Cardiac fibroblast (primary cell): ENCODE results near the gene USP34.

Experiments used
- DNase-seq, 2 donors: peaks; one replicate each; pipeline versions ENCODE4 v3.0.0 to v3.0.0-alpha.2; 2010; ENCODE audit warnings: low read depth in 2 of 2
- H3K4me3 ChIP-seq, 2 donors: replicated peaks in 1 of 2; 1 replicate in 1 of 2; 2 replicates in 1 of 2; pipeline ENCODE4 v1.5.1; 2011; ENCODE audit warnings: low read depth in 2 of 2, low read length in 2 of 2, mild to moderate bottlenecking in 2 of 2, moderate library complexity in 1 of 2
- TF ChIP-seq, protein P1 (sequence below): IDR thresholded peaks from one replicate; pipeline ENCODE4 v1.5.1; 2011; ENCODE audit warnings: low read depth, mild to moderate bottlenecking, low read length, inconsistent platforms

Gene USP34

DNA sequence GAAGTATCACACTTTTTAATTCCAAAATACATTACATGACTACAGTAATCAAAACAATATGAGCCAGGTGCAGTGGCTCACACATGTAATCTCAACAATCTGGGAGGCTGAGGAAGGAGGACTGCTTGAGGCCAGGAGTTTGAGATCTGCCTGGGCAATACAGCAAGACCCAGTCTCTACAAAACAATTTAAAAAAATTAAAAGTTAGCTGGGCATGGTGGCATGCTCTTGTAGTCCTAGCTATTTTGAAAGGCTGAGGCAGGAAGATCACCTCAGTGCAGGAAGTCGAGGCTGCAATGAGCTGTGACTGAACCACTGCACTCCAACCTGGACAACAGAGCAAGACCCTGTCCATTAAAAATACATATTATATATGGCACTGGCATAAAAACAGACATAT lies 109.8 kb downstream of the USP34 start:
- TF ChIP-seq, protein P1, sequence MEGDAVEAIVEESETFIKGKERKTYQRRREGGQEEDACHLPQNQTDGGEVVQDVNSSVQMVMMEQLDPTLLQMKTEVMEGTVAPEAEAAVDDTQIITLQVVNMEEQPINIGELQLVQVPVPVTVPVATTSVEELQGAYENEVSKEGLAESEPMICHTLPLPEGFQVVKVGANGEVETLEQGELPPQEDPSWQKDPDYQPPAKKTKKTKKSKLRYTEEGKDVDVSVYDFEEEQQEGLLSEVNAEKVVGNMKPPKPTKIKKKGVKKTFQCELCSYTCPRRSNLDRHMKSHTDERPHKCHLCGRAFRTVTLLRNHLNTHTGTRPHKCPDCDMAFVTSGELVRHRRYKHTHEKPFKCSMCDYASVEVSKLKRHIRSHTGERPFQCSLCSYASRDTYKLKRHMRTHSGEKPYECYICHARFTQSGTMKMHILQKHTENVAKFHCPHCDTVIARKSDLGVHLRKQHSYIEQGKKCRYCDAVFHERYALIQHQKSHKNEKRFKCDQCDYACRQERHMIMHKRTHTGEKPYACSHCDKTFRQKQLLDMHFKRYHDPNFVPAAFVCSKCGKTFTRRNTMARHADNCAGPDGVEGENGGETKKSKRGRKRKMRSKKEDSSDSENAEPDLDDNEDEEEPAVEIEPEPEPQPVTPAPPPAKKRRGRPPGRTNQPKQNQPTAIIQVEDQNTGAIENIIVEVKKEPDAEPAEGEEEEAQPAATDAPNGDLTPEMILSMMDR, result no peak
- DNase-seq, result no peak

DNA sequence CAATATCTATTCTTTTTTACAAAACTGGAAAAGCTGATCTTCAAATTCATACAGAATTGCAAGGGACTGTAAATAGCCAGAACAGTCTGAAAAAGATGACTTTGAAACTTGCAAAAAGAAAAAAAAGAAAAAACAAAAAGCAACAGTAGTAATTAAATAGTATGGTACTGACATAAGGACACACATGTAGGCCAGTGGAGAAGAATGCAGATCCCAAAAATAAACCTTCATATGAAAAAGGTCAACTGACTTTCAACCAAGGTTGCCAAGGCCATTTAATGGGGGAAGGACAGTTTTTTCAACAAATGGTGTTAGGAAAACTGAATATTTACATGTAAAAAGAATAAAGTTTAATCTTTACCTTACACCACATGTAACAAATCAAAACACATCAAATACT lies 111.8 kb downstream of the USP34 start:
- no peak for DNase-seq
- no peak overlapping the region for H3K4me3 ChIP-seq
- TF ChIP-seq, protein P1, result no peak

More for the DNA sequence above, 109.8 kb downstream of the USP34 start:
- no peak overlapping the region for H3K4me3 ChIP-seq

DNA sequence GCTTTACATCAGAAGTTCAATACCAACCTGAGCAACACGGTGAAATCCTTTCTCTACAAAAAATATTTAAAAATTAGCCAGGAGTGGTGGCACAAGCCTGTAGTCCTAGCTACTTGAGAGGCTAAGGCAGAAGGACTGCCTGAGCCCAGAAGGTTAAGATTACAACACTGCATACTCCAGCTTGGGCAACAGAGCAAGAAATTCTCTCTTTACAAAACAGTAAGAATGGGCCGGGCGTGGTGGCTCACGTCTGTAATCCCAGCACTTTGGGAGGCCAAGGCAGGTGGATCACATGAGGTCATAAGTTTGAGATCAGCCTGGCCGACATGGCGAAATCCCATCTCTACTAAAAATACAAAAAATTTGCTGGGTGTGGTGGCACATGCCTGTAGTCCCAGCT lies 113.2 kb downstream of the USP34 start:
- TF ChIP-seq, protein P1, result no peak
- H3K4me3 ChIP-seq, result no peak overlapping the region
- DNase-seq, result peak in 1 of 2 donors; percentile 25

DNA sequence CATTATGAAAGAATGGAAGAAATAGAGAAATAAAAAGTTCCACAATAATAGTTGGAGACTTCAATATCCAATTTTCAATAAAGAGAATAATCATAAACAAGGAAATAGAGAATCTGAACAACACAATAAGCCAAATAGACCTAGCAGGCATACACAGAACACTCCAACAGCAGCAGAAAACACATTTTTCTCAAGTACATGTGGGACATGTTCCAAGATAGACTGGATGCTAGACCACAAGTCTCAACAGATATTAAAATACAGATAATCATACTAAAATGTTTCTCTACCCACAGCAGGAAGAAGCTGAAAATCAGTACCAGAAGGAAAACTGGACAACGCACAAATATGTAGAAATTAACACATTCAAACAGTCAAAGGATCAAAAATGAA lies 113.9 kb downstream of the USP34 start:
- H3K4me3 ChIP-seq, result no peak overlapping the region
- TF ChIP-seq, protein P1, result no peak
- peak; percentile 29 to 78 for DNase-seq

DNA sequence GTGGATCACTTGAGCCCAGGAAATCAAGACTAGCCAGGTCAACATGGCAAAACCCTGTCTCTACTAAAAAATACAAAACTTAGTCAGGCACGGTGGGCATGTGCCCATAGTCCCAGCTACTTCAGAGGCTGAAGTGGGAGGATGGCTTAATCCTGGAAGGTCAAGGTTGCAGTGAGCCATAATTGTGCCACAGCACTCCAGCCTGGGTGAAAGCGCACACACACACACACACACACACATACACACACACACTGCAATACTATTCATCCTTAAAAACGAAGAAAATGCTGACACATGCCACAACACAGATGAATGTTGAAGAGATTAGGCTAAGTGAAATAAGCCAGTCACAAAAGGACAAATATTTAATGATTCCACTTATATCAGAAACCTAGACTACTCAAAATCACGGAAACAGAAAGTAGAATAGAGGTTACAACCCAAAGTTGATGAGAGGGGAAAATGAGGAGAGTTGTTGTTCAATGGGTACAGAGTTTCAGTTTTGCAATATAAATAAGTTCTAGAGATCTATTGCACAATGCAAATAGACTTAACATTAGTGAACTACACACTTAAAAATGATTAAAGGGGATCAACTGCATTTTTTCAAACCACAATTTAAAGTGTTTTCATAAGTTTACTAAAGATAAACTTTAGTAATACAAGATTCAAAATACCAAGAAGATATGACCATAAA lies 114.5 kb downstream of the USP34 start:
- DNase-seq, result peak in 1 of 2 donors; percentile 48
- H3K4me3 ChIP-seq, result no peak overlapping the region
- TF ChIP-seq, protein P1, result no peak

DNA sequence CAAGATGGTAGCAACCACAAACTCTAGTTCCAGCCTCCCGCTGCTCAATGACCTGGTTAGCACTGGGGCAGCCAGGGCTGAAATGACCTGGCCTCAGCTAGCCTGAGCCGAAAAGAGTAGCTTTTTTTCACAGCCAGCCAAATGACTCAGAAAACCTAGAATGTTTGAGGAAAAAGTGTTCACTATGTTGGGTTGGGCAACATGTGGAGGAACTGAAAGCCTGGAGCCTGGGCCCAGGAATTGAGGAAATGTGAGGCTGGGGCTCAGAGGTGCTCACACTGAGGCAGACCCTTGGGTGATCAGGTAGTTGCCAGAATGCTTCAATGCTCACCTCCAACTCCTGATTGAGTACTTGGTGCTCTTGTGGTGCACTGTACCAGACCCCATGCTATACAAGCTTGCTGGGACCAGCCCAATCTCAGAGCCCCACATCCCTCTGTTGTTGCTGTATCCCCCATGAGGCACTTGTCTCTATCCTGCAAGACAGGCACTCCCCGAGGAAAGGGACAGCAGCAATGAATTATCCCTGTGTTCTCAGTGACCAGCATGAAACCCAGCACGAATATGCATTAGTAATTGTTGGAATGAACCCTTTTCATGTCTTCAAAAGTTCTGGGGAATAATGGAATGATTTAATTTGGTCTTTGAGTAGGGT lies 116.2 kb downstream of the USP34 start:
- DNase-seq, result peak in 1 of 2 donors; percentile 49
- TF ChIP-seq, protein P1, result no peak
- no peak overlapping the region for H3K4me3 ChIP-seq
